Measurements from ENCODE around the gene KBTBD12.

The KBTBD12 gene

DNA sequence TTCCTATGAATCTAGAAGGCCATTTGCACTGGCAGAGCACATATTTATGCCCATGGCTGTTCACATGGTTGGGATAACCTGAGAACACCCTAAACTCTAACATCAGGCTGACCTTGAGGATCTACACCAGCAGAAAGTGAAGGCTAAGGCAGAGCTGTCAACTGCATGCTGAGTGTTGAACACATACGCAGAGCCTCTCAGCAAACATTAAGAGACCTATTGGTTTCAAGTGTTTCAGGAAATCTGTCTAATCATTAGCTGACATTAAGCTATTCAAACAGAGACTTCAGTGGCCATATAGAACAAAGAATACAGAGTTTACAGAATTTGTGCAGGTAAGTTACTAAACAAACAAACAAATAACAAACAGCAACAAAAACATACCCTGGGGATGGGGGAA lies 121.1 kb downstream of the KBTBD12 start:
- no peak for TF ChIP-seq SIN3A (IDR thresholded peaks at IDR 0.05; ENCODE audit: borderline replicate concordance, insufficient read depth, low read length)
- no peak for TF ChIP-seq FOXP2 (optimal IDR thresholded peaks at IDR 0.05; ENCODE audit: borderline replicate concordance, extremely low read depth, extremely low read length, insufficient read depth)
- TF ChIP-seq TAF1 (IDR thresholded peaks at IDR 0.05; ENCODE audit: borderline replicate concordance, insufficient read depth, low read length): no peak
- TF ChIP-seq REST (IDR thresholded peaks at IDR 0.05; ENCODE audit: insufficient read depth in 1 of 2, low read depth in 2 of 2, low read length in 2 of 2): no peak

Measured in PFSK-1 (cell line).